HG02970 (cell line): ENCODE data around the gene PCBP3.

Experiments used
- ATAC-seq: cut with Tn5 transposase; IDR thresholded peaks from one replicate; pipeline ENCODE4 v1.9.1; 2021; ENCODE audit warnings: mild to moderate bottlenecking, moderate library complexity, moderate number of reproducible peaks; ENCODE audit not compliant: unreplicated experiment, low FRiP score

Gene PCBP3

GRCh38 chr21:45721671-45722070 lies 78.1 kb downstream of the PCBP3 start:
- ATAC-seq, result no peak

GRCh38 chr21:45723049-45723958 lies 79.8 kb downstream of the PCBP3 start:
- no peak for ATAC-seq

- ATAC-seq, result no peak
Measured at GRCh38 chr21:45724345-45724961, 80.9 kb downstream of the PCBP3 start.

- no peak for ATAC-seq
Measured at GRCh38 chr21:45724994-45725843, 81.7 kb downstream of the PCBP3 start.

- ATAC-seq, result no peak
Measured at GRCh38 chr21:45725844-45726200, 82.3 kb downstream of the PCBP3 start.

- no peak for ATAC-seq
Measured at GRCh38 chr21:45726438-45726837, 82.9 kb downstream of the PCBP3 start.

DNA sequence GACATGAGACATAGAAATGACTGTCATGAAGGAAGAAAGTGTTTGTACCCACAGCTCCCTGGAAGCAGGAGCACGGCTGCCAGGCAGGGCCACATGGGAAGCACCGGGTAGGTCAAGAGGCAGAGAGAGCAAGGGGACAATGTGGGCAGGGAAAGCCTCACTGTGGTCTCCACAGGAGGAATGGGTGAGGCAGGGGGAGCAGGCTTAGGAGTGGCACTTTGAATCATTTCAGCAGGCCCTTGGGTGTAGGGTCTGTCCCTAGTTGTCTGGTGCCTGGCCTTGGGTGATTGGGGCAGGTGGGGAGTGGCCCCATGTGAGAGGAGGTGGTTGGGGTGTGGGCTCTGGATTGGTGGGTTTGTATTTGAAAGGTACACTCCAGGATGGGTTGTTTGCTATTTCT lies 83.9 kb downstream of the PCBP3 start:
- ATAC-seq, result no peak

GRCh38 chr21:45735259-45736000 lies 91.9 kb downstream of the PCBP3 start:
- ATAC-seq, result no peak

DNA sequence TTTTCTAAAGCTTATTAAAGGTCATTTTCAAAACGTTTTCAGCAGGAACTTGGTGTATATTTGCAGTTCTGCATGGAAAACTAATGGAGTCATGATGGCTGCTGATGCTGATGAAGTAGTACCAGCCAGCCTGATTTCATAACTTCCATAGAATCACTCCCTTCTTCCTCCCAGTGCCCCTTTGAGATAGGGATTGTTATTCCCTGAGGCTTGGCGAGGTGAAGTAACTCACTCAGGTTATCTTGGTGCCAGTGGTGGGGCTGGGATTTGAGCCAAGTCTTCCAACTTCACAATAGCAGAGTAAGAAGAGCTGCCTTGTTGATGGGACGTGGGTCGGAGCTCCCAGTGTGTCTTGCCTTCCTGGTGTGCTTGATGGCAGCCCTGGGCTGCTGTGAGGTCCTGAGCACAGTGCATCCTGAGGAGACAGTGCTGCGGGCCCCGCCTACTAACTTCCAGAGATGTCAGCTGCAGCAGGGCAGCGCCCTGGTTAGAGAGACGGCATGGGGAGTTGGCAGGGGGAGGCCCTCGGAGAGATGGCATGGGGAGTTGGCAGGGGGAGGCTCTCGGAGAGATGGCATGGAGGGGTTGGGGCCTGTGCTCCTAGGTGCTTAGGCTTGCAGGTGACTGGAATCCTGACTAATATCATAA lies 92.6 kb downstream of the PCBP3 start:
- no peak for ATAC-seq

GRCh38 chr21:45736690-45737484 lies 93.4 kb downstream of the PCBP3 start:
- ATAC-seq, result no peak

- no peak for ATAC-seq
Measured at GRCh38 chr21:45737485-45738166, 94.1 kb downstream of the PCBP3 start.

GRCh38 chr21:45739218-45740087 lies 95.9 kb downstream of the PCBP3 start:
- no peak for ATAC-seq

GRCh38 chr21:45740088-45740440 lies 96.5 kb downstream of the PCBP3 start:
- ATAC-seq, result no peak

DNA sequence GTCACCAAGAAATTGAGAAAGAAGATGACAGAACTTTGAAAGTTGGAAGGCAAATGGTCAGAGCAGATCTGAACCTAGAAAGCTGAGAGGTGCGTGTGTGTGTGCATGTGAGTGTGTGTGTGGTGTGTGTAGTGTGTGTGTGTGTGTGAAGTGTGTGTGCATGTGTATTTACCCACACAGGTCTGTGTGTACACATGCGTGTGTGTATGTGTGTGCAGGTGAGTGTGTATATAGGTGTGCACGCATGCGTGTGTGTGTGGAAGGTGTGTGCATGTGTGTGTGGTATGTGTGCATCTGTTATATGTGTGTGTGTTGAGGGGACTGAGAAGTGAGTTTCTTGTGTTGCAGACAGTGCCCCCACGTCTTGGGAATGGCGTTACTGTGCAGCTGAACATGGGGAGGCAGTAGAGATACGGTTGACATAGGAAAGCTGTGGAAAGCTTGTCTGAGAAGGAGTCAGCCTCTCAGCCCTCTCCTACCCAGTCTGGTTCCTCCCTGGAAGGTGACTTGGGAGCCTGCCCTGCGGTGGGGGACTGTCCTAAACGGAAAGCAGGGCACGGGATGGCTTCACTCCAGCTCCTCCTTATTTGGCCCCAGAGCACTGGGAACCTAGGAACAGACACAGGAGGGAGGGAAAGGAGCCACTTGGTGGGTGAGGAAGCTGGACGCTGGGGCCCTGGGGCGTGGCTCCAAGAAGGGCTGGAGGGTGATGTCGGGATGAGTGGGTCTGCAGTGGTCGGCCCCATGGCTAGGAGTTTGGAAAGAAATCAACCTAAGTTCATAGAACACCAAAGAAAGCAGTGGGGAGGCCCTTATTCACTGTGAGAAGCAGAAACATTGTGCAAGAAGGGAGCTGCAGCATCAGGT lies 97.2 kb downstream of the PCBP3 start:
- no peak for ATAC-seq

GRCh38 chr21:45741691-45742090 lies 98.2 kb downstream of the PCBP3 start:
- no peak for ATAC-seq

- ATAC-seq, result no peak
Measured at GRCh38 chr21:45742247-45742646, 98.7 kb downstream of the PCBP3 start.

DNA sequence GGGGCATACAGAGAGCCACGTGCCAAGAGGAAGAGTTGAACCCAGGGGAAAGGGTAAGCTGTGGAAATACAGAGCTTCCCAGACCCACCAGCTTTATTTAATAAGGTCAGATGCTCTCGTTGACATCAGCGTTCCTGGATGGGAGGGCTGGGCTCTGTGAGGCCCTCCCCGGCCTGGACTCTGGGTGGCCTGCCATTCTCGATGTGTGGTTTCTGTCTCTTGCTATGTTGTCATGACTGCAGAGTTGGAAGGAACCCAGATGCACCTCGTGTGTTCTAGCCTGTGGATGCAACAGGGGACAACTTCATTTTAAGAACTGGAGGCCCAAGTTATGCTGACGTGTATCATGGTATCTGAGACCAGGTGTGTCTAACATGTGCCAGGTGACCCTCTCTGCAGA lies 101.7 kb downstream of the PCBP3 start:
- no peak for ATAC-seq
